Omental fat pad (tissue), 4 donors: ENCODE data around the gene OR7D2. TPM values are rescaled to one million over a fixed set of nuclear protein-coding genes. Genes with fewer than 3 reads are reported as not detected.

Experiments used
- ATAC-seq: fragments of 150-250 bp; one replicate; pipeline ENCODE4 v1.9.1; 2016; ENCODE audit warnings: mild to moderate bottlenecking, moderate library complexity; ENCODE audit not compliant: low FRiP score
- DNase-seq: peaks from one replicate; pipeline ENCODE4 v3.0.0-alpha.2; 2019; ENCODE audit warnings: low spot score
- CTCF ChIP-seq, 3 donors: fragments of 450-650 bp; IDR thresholded peaks; one replicate each; pipeline ENCODE4 v1.5.1; 2016 to 2017; ENCODE audit warnings: antibody characterized with exemption in 3 of 3, mild to moderate bottlenecking in 3 of 3, moderate library complexity in 2 of 3
- total RNA-seq, 4 donors: library from RNA; depleted of rRNA; stranded (reverse); fragments of >200 nt; gene quantifications; one replicate each; pipeline ENCODE4 v1.1.0, GENCODE V29; 2016

Gene OR7D2
- total RNA-seq, 4 donors from 2014 or later: not detected

GRCh38 chr19:9161427-9161826, 17.4 kb upstream of the OR7D2 start:
- no peak for DNase-seq
- TF ChIP-seq CTCF (IDR thresholded peaks at IDR 0.05): no peak
- ATAC-seq: no peak

- DNase-seq: no peak
- TF ChIP-seq CTCF (IDR thresholded peaks at IDR 0.05): no peak
These were observed 13.5 kb upstream of the OR7D2 start for GRCh38 chr19:9165261-9165660.

GRCh38 chr19:9166846-9167245, 11.9 kb upstream of the OR7D2 start:
- ATAC-seq (no peak), DNase-seq (no peak)
- TF ChIP-seq CTCF (IDR thresholded peaks at IDR 0.05): no peak

More at GRCh38 chr19:9165261-9165660, 13.5 kb upstream of the OR7D2 start:
- no peak for ATAC-seq

GRCh38 chr19:9171393-9171991, 7.3 kb upstream of the OR7D2 start:
- ATAC-seq (peak; percentile 44), DNase-seq (no peak)
- TF ChIP-seq CTCF (IDR thresholded peaks at IDR 0.05): no peak

GRCh38 chr19:9175326-9175725, 3.5 kb upstream of the OR7D2 start:
- no peak for TF ChIP-seq CTCF (IDR thresholded peaks at IDR 0.05)
- no peak for ATAC-seq
- no peak for DNase-seq

GRCh38 chr19:9183000-9183399, 4.2 kb downstream of the OR7D2 start:
- ATAC-seq (no peak), DNase-seq (no peak)
- no peak for TF ChIP-seq CTCF (IDR thresholded peaks at IDR 0.05)

GRCh38 chr19:9187191-9187590, 8.4 kb downstream of the OR7D2 start:
- no peak for TF ChIP-seq CTCF (IDR thresholded peaks at IDR 0.05)
- ATAC-seq: no peak
- DNase-seq: no peak
